HepG2 (cell line): ENCODE results near the gene TPRKB. TPM values are rescaled to one million over a fixed set of nuclear protein-coding genes. Genes with fewer than 3 reads are reported as not detected.

ENCODE experiments used
- ELF4 ChIP-seq: sonication (generic); formaldehyde crosslinking; IDR thresholded peaks from 2 replicates; pipeline ENCODE4 v1.5.0; 2020; ENCODE audit warnings: missing genetic modification reagents, mild to moderate bottlenecking, moderate library complexity, borderline replicate concordance
- KLF9 ChIP-seq: IDR thresholded peaks from 2 replicates; pipeline ENCODE4 v1.6.1; 2016; ENCODE audit warnings: low read depth
- RFX1 ChIP-seq: fragments of 450-650 bp; IDR thresholded peaks from 2 replicates; pipeline ENCODE4 v1.6.1; 2017
- RFXAP ChIP-seq: sonication (generic); formaldehyde crosslinking; IDR thresholded peaks from 2 replicates; pipeline ENCODE4 v1.4.0; 2020; ENCODE audit warnings: missing genetic modification reagents, borderline replicate concordance
- SMAD1 ChIP-seq: sonication (generic); formaldehyde crosslinking; IDR thresholded peaks from 2 replicates; pipeline ENCODE4 v1.4.0; 2020; ENCODE audit warnings: missing genetic modification reagents, low read depth, mild to moderate bottlenecking, borderline replicate concordance
- SUZ12 ChIP-seq: fragments of 150-350 bp; IDR thresholded peaks from 2 replicates; pipeline ENCODE4 v1.6.1; 2014; ENCODE audit warnings: low read depth, low read length
- ZC3H13 ChIP-seq: sonication (generic); formaldehyde crosslinking; IDR thresholded peaks from 2 replicates; pipeline ENCODE4 v1.8.1; 2023; ENCODE audit warnings: mild to moderate bottlenecking, missing genetic modification reagents, moderate library complexity
- ZIK1 ChIP-seq: sonication (generic); formaldehyde crosslinking; IDR thresholded peaks from 2 replicates; pipeline ENCODE4 v1.5.0; 2020; ENCODE audit warnings: mild to moderate bottlenecking, low read depth, missing genetic modification reagents, borderline replicate concordance
- ZNF230 ChIP-seq: sonication (generic); formaldehyde crosslinking; IDR thresholded peaks from 2 replicates; pipeline ENCODE4 v1.4.0; 2020; ENCODE audit warnings: mild to moderate bottlenecking, missing genetic modification reagents
- ZNF772 ChIP-seq: sonication (generic); formaldehyde crosslinking; IDR thresholded peaks from 2 replicates; pipeline ENCODE4 v1.5.0; 2020; ENCODE audit warnings: mild to moderate bottlenecking, missing genetic modification reagents
- ZNF780A ChIP-seq: sonication (generic); formaldehyde crosslinking; IDR thresholded peaks from 2 replicates; pipeline ENCODE4 v1.8.0; 2022; ENCODE audit warnings: mild to moderate bottlenecking, missing genetic modification reagents, moderate library complexity
- ZNF788 ChIP-seq: sonication (generic); formaldehyde crosslinking; IDR thresholded peaks from 2 replicates; pipeline ENCODE4 v1.5.0; 2020; ENCODE audit warnings: mild to moderate bottlenecking, missing genetic modification reagents, borderline replicate concordance
- polyA plus RNA-seq, 8 experiments: library from polyadenylated mRNA; depleted of rRNA in 3 of 8; stranded (reverse) in 7 of 8; unstranded in 1 of 8; fragments of >200 nt; fragmentation: Illumina TruSeq in 4 of 8; extraction: Trizol in 4 of 8; gene quantifications; 2 replicates each; pipeline versions ENCODE4 v1.2.1 to v1.2.3, GENCODE V29; 2011 to 2016; ENCODE audit warnings: low read depth in 4 of 8, missing spikeins in 1 of 8, mixed read lengths in 1 of 8; ENCODE audit not compliant: insufficient read depth in 1 of 8
- total RNA-seq, 5 experiments: library from RNA; depleted of rRNA; stranded (reverse); fragments of >200 nt; fragmentation: Illumina TruSeq; extraction: Trizol; gene quantifications; 2 replicates each; pipeline ENCODE4 v1.2.3, GENCODE V29; 2016; ENCODE audit warnings: low read depth in 1 of 5
- TF ChIP-seq, protein P1 (sequence below): sonication (generic); formaldehyde crosslinking; IDR thresholded peaks from 2 replicates; pipeline ENCODE4 v1.5.0; 2020; ENCODE audit warnings: mild to moderate bottlenecking, missing genetic modification reagents, borderline replicate concordance
- TF ChIP-seq, protein P2 (sequence below): sonication (generic); formaldehyde crosslinking; IDR thresholded peaks from 2 replicates; pipeline ENCODE4 v1.5.1; 2020; ENCODE audit warnings: missing genetic modification reagents, mild to moderate bottlenecking, borderline replicate concordance
- TF ChIP-seq, protein P3 (sequence below): sonication (generic); formaldehyde crosslinking; IDR thresholded peaks from 2 replicates; pipeline ENCODE4 v1.4.0; 2020; ENCODE audit warnings: mild to moderate bottlenecking, low read depth, missing genetic modification reagents
- TF ChIP-seq, protein P4 (sequence below): sonication (generic); formaldehyde crosslinking; IDR thresholded peaks from 2 replicates; pipeline ENCODE4 v1.5.0; 2020; ENCODE audit warnings: mild to moderate bottlenecking, missing genetic modification reagents
- TF ChIP-seq, protein P5 (sequence below): sonication (generic); formaldehyde crosslinking; conservative IDR thresholded peaks from 2 replicates; pipeline ENCODE4 v1.4.0; 2020; ENCODE audit warnings: missing genetic modification reagents

The TPRKB gene
- total and polyA plus RNA-seq, 2 of the 13 experiments (the other 11 are each of a cell fraction or from before 2014, with no cell fraction given): 32.0 to 58.0 TPM

DNA sequence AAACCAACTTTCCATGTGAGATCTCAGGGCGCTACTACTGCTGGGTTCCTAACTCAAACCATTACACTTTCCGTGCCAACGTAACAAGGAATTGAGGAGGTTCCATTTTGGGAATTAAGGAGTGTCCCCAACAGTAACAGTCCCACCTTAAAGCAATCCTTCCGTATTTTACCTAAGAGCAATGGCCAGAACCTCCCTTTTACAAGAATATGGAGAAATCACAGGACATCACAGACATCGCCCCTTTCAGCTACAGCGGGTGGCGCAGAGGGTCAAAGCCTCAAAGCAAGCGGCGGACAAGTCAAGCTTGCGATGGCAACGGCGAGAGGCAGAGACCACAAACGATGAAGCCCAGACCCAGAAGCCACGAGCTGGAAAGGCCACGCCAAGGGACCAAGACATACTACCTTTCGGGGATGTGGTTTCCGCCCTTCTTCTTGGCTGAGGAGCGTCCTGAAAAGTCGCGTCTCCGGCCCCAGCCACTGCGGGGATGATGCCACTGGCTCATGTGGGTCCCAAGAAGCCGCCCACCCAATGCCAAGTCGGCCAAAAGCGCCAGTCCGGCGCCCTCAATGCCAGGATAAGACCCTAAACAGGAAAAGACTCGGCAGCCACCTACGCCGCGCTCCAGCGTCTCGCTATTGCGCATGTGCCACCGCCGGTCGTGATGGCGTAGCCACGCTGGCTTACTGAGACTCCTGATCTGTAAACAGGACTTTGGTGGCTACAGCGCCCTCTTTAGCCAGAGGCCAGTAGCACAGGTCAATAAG, 42.5 kb upstream of the TPRKB start, which contains the start of gene DUSP11 (continued):
- TF ChIP-seq KLF9 (0 out of 2 replicates have a peak, but pooled peaks have one; percentile 45), SMAD1 (CRISPR knock-in tag) (peak; percentile 97; the same call in 1 of the 2 replicates), ZNF772 (peak; percentile 78), ZNF788 (CRISPR knock-in tag) (peak; percentile 84; the same call in 1 of the 2 replicates), ZIK1 (CRISPR knock-in tag) (0 out of 2 replicates have a peak, but pooled peaks have one; percentile 65), RFXAP (CRISPR knock-in tag) (0 out of 2 replicates have a peak, but pooled peaks have one; percentile 50), ELF4 (CRISPR knock-in tag) (no peak), ZC3H13 (CRISPR knock-in tag) (no peak), ZNF230 (CRISPR knock-in tag) (peak; percentile 97), SUZ12 (no peak), ZNF780A (CRISPR knock-in tag) (no peak), RFX1 (no peak)
- TF ChIP-seq, protein P1, sequence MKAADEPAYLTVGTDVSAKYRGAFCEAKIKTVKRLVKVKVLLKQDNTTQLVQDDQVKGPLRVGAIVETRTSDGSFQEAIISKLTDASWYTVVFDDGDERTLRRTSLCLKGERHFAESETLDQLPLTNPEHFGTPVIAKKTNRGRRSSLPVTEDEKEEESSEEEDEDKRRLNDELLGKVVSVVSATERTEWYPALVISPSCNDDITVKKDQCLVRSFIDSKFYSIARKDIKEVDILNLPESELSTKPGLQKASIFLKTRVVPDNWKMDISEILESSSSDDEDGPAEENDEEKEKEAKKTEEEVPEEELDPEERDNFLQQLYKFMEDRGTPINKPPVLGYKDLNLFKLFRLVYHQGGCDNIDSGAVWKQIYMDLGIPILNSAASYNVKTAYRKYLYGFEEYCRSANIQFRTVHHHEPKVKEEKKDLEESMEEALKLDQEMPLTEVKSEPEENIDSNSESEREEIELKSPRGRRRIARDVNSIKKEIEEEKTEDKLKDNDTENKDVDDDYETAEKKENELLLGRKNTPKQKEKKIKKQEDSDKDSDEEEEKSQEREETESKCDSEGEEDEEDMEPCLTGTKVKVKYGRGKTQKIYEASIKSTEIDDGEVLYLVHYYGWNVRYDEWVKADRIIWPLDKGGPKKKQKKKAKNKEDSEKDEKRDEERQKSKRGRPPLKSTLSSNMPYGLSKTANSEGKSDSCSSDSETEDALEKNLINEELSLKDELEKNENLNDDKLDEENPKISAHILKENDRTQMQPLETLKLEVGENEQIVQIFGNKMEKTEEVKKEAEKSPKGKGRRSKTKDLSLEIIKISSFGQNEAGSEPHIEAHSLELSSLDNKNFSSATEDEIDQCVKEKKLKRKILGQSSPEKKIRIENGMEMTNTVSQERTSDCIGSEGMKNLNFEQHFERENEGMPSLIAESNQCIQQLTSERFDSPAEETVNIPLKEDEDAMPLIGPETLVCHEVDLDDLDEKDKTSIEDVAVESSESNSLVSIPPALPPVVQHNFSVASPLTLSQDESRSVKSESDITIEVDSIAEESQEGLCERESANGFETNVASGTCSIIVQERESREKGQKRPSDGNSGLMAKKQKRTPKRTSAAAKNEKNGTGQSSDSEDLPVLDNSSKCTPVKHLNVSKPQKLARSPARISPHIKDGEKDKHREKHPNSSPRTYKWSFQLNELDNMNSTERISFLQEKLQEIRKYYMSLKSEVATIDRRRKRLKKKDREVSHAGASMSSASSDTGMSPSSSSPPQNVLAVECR (CRISPR knock-in tag): peak; percentile 91
- TF ChIP-seq, protein P2, sequence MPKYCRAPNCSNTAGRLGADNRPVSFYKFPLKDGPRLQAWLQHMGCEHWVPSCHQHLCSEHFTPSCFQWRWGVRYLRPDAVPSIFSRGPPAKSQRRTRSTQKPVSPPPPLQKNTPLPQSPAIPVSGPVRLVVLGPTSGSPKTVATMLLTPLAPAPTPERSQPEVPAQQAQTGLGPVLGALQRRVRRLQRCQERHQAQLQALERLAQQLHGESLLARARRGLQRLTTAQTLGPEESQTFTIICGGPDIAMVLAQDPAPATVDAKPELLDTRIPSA (CRISPR knock-in tag): no peak
- TF ChIP-seq, protein P3, sequence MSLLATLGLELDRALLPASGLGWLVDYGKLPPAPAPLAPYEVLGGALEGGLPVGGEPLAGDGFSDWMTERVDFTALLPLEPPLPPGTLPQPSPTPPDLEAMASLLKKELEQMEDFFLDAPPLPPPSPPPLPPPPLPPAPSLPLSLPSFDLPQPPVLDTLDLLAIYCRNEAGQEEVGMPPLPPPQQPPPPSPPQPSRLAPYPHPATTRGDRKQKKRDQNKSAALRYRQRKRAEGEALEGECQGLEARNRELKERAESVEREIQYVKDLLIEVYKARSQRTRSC (CRISPR knock-in tag): no peak
- TF ChIP-seq, protein P4, sequence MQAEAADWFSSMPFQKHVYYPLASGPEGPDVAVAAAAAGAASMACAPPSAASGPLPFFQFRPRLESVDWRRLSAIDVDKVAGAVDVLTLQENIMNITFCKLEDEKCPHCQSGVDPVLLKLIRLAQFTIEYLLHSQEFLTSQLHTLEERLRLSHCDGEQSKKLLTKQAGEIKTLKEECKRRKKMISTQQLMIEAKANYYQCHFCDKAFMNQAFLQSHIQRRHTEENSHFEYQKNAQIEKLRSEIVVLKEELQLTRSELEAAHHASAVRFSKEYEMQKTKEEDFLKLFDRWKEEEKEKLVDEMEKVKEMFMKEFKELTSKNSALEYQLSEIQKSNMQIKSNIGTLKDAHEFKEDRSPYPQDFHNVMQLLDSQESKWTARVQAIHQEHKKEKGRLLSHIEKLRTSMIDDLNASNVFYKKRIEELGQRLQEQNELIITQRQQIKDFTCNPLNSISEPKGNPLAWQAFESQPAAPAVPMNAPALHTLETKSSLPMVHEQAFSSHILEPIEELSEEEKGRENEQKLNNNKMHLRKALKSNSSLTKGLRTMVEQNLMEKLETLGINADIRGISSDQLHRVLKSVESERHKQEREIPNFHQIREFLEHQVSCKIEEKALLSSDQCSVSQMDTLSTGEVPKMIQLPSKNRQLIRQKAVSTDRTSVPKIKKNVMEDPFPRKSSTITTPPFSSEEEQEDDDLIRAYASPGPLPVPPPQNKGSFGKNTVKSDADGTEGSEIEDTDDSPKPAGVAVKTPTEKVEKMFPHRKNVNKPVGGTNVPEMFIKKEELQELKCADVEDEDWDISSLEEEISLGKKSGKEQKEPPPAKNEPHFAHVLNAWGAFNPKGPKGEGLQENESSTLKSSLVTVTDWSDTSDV (CRISPR knock-in tag): 0 out of 2 replicates have a peak, but pooled peaks have one; percentile 44
- TF ChIP-seq, protein P5, sequence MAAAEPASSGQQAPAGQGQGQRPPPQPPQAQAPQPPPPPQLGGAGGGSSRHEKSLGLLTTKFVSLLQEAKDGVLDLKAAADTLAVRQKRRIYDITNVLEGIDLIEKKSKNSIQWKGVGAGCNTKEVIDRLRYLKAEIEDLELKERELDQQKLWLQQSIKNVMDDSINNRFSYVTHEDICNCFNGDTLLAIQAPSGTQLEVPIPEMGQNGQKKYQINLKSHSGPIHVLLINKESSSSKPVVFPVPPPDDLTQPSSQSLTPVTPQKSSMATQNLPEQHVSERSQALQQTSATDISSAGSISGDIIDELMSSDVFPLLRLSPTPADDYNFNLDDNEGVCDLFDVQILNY (CRISPR knock-in tag): no peak
